Measurements from ENCODE around the gene DIMT1. TPM values are rescaled to one million over a fixed set of nuclear protein-coding genes. Genes with fewer than 3 reads are reported as not detected.

Gene DIMT1
- total RNA-seq, 1 experiment from 2014 or later, result 43.5 TPM

DNA sequence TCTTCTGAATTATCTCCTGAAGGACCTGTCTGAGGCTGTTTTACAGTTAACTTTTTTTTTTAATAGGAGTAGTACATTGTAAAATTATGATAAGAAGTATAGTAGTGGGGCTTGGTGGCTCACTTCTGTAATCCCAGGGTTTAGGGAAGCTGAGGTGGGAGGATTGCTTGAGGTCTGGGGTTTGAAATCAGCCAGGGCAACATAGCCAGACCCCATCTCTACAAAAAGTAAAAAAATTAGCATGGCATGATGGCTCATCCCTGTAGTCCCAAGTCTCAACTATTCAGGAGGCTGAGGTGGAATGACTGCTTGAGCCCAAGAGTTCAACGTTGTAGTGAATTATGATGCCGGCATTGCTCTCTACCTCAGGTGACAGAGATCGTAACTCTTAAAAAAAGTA, 15.9 kb upstream of the DIMT1 start (continued):
- no peak for TF ChIP-seq EZH2 (IDR thresholded peaks at IDR 0.05)
- no peak for TF ChIP-seq RAD21 (IDR thresholded peaks at IDR 0.05; ENCODE audit: low read depth)

DNA sequence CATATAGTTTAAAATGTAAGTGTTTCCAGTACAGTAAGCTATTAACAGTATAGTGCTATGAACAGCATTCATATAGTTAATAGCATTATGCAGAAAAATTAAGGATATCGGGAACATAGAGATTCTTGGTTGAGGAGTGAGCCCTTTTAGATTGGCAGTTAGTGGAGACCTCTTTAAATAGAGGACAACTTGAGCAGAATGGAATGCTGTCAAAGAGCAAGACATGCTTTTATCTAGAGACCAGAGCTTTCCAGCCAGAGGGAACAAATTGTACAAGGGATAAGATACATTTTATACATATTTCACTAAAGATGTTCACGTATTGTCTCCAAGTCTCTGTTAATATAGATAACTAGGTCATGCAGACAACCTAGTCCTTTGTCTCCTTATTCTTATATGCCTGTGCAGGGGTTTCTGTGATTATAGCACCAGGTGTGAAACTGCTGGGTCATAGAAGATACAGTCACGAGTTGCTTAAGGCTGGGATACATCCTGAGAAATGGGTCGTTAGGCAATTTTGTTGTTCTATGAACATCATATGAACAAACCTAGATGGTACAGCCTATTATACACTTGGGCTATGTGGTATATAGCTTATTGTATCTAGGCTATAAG, 14.9 kb upstream of the DIMT1 start:
- ATAC-seq (no peak), DNase-seq (ENCODE audit: low read depth, low spot score) (no peak)
- ChIA-PET RAD21 (ENCODE audit: low non-redundant PET in 1 of 2, low total read pairs in 2 of 2, uncharacterized antibody in 2 of 2, unreplicated experiment in 2 of 2) (no interaction called here), CTCF (no interaction called here), POLR2A (no interaction called here)
- no peak overlapping the region for H3K9ac ChIP-seq (ENCODE audit: low read length)
- 0 out of 2 replicates have a peak, but pooled peaks cover 4% of the 10 kb centered on the region for H4K20me1 ChIP-seq (ENCODE audit: insufficient read depth)
- no peak overlapping the region for H3K27ac ChIP-seq (ENCODE audit: low read depth, low read length)
- intact Hi-C loops (cut with micrococcal nuclease), result no loop called here
- H3K4me3 ChIP-seq (replicated peaks in 1 of 2; ENCODE audit: low read depth in 1 of 2, low read length in 2 of 2), result no peak overlapping the region
- H3K9me3 ChIP-seq (ENCODE audit: control insufficient read depth in 1 of 2, insufficient read depth in 1 of 2, low read depth in 1 of 2, low read length in 2 of 2), result no peaks in the 10 kb centered on the region
- H3K79me2 ChIP-seq (ENCODE audit: insufficient read depth, low read length), result peaks cover 100% of the 10 kb centered on the region
- H3K4me2 ChIP-seq (ENCODE audit: low read length), result no peak overlapping the region
- H2AFZ ChIP-seq (ENCODE audit: low read depth, low read length, poor library complexity, severe bottlenecking), result no peak overlapping the region
- peaks cover 8 to 10% of the 10 kb centered on the region in 2 experiments; a peak in 2 of 4 replicates for H3K4me1 ChIP-seq (ENCODE audit: control insufficient read depth in 1 of 2, insufficient read depth in 2 of 2, low read length in 2 of 2)
- TF ChIP-seq, protein P1, sequence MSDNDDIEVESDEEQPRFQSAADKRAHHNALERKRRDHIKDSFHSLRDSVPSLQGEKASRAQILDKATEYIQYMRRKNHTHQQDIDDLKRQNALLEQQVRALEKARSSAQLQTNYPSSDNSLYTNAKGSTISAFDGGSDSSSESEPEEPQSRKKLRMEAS (IDR thresholded peaks at IDR 0.05), result no peak
- TF ChIP-seq TCF7L2 (IDR thresholded peaks at IDR 0.05; ENCODE audit: borderline replicate concordance, extremely low read depth, insufficient read depth, insufficient read length) (no peak), FOSL1 (IDR thresholded peaks at IDR 0.05; ENCODE audit: low read depth) (no peak)
- no peaks in the 10 kb centered on the region for H3K27me3 ChIP-seq (ENCODE audit: insufficient read depth, low read length)
- BruUV-seq (replicated peaks), result no TSS peak
- H3K9me2 ChIP-seq (ENCODE audit: insufficient read depth), result no peaks in the 10 kb centered on the region
- H3K36me3 ChIP-seq (ENCODE audit: control insufficient read depth in 1 of 2, insufficient read depth in 2 of 2, low read length in 2 of 2), result 0 out of 4 replicates have a peak, but pooled peaks cover 0 to 4% of the 10 kb centered on the region in 2 experiments

DNA sequence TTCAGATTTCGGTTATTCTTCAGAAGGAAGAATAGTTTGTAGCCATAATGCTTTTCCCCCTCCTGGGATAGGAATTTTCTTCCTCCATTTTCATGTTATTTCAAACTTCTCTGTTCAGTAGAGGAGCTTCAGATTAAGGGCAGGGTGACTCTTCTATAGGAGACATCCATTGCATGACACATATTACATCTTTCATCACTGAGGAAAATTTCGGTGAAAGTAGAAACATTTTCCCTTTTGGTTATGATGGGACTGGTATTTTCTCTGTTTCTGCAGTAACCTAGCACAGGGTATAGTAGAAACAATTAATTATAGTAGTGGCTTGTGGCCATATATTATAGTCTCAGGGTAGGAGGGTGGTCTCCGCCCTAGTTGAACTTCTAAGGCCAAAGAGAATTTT, 10.0 kb upstream of the DIMT1 start:
- ATAC-seq (no peak), DNase-seq (ENCODE audit: low read depth, low spot score) (no peak)
- Histone ChIP-seq H3K9me3 (ENCODE audit: control insufficient read depth in 1 of 2, insufficient read depth in 1 of 2, low read depth in 1 of 2, low read length in 2 of 2) (no peaks in the 10 kb centered on the region), H3K4me2 (ENCODE audit: low read length) (peak overlapping the region; percentile 81), H3K4me1 (ENCODE audit: control insufficient read depth in 1 of 2, insufficient read depth in 2 of 2, low read length in 2 of 2) (peaks cover 14 to 17% of the 10 kb centered on the region in 2 experiments; a peak in 3 of 4 replicates), H2AFZ (ENCODE audit: low read depth, low read length, poor library complexity, severe bottlenecking) (no peak overlapping the region), H3K9ac (ENCODE audit: low read length) (peak overlapping the region; percentile 96), H3K27ac (ENCODE audit: low read depth, low read length) (no peak overlapping the region), H3K9me2 (ENCODE audit: insufficient read depth) (no peaks in the 10 kb centered on the region), H3K27me3 (ENCODE audit: insufficient read depth, low read length) (no peaks in the 10 kb centered on the region), H4K20me1 (ENCODE audit: insufficient read depth) (0 out of 2 replicates have a peak, but pooled peaks cover 4% of the 10 kb centered on the region), H3K4me3 (replicated peaks in 1 of 2; ENCODE audit: low read depth in 1 of 2, low read length in 2 of 2) (peak overlapping the region; percentile 72 to 83), H3K79me2 (ENCODE audit: insufficient read depth, low read length) (peaks cover 61% of the 10 kb centered on the region), H3K36me3 (ENCODE audit: control insufficient read depth in 1 of 2, insufficient read depth in 2 of 2, low read length in 2 of 2) (0 out of 4 replicates have a peak, but pooled peaks cover 0 to 2% of the 10 kb centered on the region in 2 experiments)
- no TSS peak for BruUV-seq (replicated peaks)
- POLR2A ChIA-PET, result interaction anchor here (2.8 kb wide), 1 partner anchor 10 kb away, joined by 24 read pairs; the partner anchor contains the start of gene DIMT1
- CTCF ChIA-PET, result no interaction called here
- RAD21 ChIA-PET (ENCODE audit: low non-redundant PET in 1 of 2, low total read pairs in 2 of 2, uncharacterized antibody in 2 of 2, unreplicated experiment in 2 of 2), result interaction anchor here (0.6 to 0.7 kb wide), 2 partner anchors 26 to 950 kb away, joined by 3 read pairs; no protein-coding TSS in a partner anchor
- intact Hi-C loops (cut with micrococcal nuclease), result no loop called here
- no peak for TF ChIP-seq ZFX (IDR thresholded peaks at IDR 0.05)
- TF ChIP-seq SIN3A (IDR thresholded peaks at IDR 0.05; ENCODE audit: low read depth), result no peak
- TF ChIP-seq EGR1 (IDR thresholded peaks at IDR 0.05; ENCODE audit: low read depth), result no peak
- TF ChIP-seq ELF1 (IDR thresholded peaks at IDR 0.05; ENCODE audit: borderline replicate concordance, low read depth), result no peak
- no peak for TF ChIP-seq JUND (IDR thresholded peaks at IDR 0.05)
- TF ChIP-seq, protein P2, sequence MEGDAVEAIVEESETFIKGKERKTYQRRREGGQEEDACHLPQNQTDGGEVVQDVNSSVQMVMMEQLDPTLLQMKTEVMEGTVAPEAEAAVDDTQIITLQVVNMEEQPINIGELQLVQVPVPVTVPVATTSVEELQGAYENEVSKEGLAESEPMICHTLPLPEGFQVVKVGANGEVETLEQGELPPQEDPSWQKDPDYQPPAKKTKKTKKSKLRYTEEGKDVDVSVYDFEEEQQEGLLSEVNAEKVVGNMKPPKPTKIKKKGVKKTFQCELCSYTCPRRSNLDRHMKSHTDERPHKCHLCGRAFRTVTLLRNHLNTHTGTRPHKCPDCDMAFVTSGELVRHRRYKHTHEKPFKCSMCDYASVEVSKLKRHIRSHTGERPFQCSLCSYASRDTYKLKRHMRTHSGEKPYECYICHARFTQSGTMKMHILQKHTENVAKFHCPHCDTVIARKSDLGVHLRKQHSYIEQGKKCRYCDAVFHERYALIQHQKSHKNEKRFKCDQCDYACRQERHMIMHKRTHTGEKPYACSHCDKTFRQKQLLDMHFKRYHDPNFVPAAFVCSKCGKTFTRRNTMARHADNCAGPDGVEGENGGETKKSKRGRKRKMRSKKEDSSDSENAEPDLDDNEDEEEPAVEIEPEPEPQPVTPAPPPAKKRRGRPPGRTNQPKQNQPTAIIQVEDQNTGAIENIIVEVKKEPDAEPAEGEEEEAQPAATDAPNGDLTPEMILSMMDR (IDR thresholded peaks at IDR 0.05 in 2 of 3, conservative IDR thresholded peaks at IDR 0.05 in 1 of 3; ENCODE audit: borderline replicate concordance in 1 of 3, insufficient read depth in 1 of 3, low read depth in 2 of 3, low read length in 2 of 3), result no peak
- TF ChIP-seq EZH2phosphoT487 (IDR thresholded peaks at IDR 0.05; ENCODE audit: borderline replicate concordance), result no peak
- TF ChIP-seq RAD21 (IDR thresholded peaks at IDR 0.05; ENCODE audit: low read depth), result no peak
- TF ChIP-seq, protein P3, sequence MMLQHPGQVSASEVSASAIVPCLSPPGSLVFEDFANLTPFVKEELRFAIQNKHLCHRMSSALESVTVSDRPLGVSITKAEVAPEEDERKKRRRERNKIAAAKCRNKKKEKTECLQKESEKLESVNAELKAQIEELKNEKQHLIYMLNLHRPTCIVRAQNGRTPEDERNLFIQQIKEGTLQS (IDR thresholded peaks at IDR 0.05), result no peak
- no peak for TF ChIP-seq CEBPB (IDR thresholded peaks at IDR 0.05; ENCODE audit: low read depth)
- no peak for TF ChIP-seq SP1 (IDR thresholded peaks at IDR 0.05; ENCODE audit: low read depth)
